Tibial nerve (tissue), 4 donors: ENCODE results near the gene YTHDF1.

Experiments used
- CTCF ChIP-seq, 5 experiments: fragments of 200-600 bp in 3 of 5; fragments of 450-650 bp in 2 of 5; sonication (generic) in 3 of 5; IDR thresholded peaks; one replicate each; pipeline ENCODE4 v1.5.1; 2016 to 2019; ENCODE audit warnings: antibody characterized with exemption in 5 of 5, mild to moderate bottlenecking in 3 of 5, moderate library complexity in 2 of 5
- EP300 ChIP-seq, 2 donors: sonication (generic); formaldehyde crosslinking; IDR thresholded peaks; one replicate each; pipeline ENCODE4 v1.6.1; 2017; ENCODE audit warnings: antibody characterized with exemption in 2 of 2, mild to moderate bottlenecking in 1 of 2
- POLR2A ChIP-seq, 2 donors: fragments of 450-650 bp; IDR thresholded peaks; one replicate each; pipeline ENCODE4 v1.6.1; 2017; ENCODE audit warnings: antibody characterized with exemption in 2 of 2, mild to moderate bottlenecking in 2 of 2, moderate library complexity in 2 of 2

GRCh38 chr20:63220696-63221399 lies 4.9 kb upstream of the YTHDF1 start:
- TF ChIP-seq EP300 (IDR thresholded peaks at IDR 0.05), result no peak
- no peak for TF ChIP-seq POLR2A (IDR thresholded peaks at IDR 0.05)
- TF ChIP-seq CTCF (IDR thresholded peaks at IDR 0.05), result no peak
